H1 (cell line): ENCODE measurements around the gene SNX2. TPM values are rescaled to one million over a fixed set of nuclear protein-coding genes. Genes with fewer than 3 reads are reported as not detected.

Experiments
- CTCF ChIA-PET: fragments of 300-600 bp; sonication (Branson Sonifier 250); formaldehyde crosslinking; loops from one replicate; lab custom pipeline; 2021; ENCODE audit not compliant: partially characterized antibody; lab: Charles Lee
- POLR2A ChIA-PET: fragments of 300-600 bp; sonication (Branson Sonifier 250); formaldehyde crosslinking; loops from one replicate; lab custom pipeline; 2021; ENCODE audit warnings: inconsistent platforms; ENCODE audit not compliant: partially characterized antibody; lab: Charles Lee
- DNase-seq, 2 experiments: peaks; one replicate each; pipeline versions ENCODE4 v3.0.0 to v3.0.0-alpha.2; 2010 to 2022; ENCODE audit warnings: low spot score in 2 of 2, low read depth in 1 of 2, mixed read lengths in 1 of 2
- FAIRE-seq: peaks from 2 replicates; lab custom pipeline; 2011; peaks lifted over from hg19 to GRCh38; lab: Jason Lieb, UNC
- H2AFZ ChIP-seq: 2 replicates; pipeline ENCODE4 v1.8.1; 2012; ENCODE audit warnings: low read length, inconsistent platforms
- H2AK5ac ChIP-seq: 2 replicates; pipeline ENCODE4 v1.6.1; 2013; ENCODE audit warnings: low read depth, low read length
- H2BK120ac ChIP-seq: replicated peaks from 2 replicates; pipeline ENCODE3; 2013; ENCODE audit warnings: low read depth, low read length, inconsistent platforms
- H2BK12ac ChIP-seq: 2 replicates; pipeline ENCODE4 v1.6.1; 2013; ENCODE audit warnings: low read depth, low read length
- H2BK15ac ChIP-seq: 2 replicates; pipeline ENCODE4 v1.6.1; 2013; ENCODE audit warnings: low read length
- H2BK20ac ChIP-seq: 2 replicates; pipeline ENCODE4 v1.6.1; 2013; ENCODE audit warnings: low read length
- H2BK5ac ChIP-seq: 2 replicates; pipeline ENCODE4 v1.6.1; 2013; ENCODE audit warnings: low read depth, low read length
- H3K14ac ChIP-seq: 2 replicates; pipeline ENCODE4 v1.6.1; 2013; ENCODE audit warnings: inconsistent platforms; ENCODE audit not compliant: insufficient read length
- H3K18ac ChIP-seq: 2 replicates; pipeline ENCODE4 v1.6.1; 2013; ENCODE audit warnings: low read length; ENCODE audit errors: extremely low read depth
- H3K23ac ChIP-seq: 2 replicates; pipeline ENCODE4 v1.6.1; 2013; ENCODE audit warnings: inconsistent platforms; ENCODE audit not compliant: insufficient read length
- H3K23me2 ChIP-seq: 2 replicates; pipeline ENCODE4 v1.6.1; 2013; ENCODE audit warnings: low read depth, low read length
- H3K27ac ChIP-seq: 2 replicates; pipeline ENCODE4 v1.6.1; 2011; ENCODE audit warnings: low read depth, low read length, inconsistent platforms
- H3K27me3 ChIP-seq, 4 experiments: replicated peaks in 1 of 4; 1 replicate in 1 of 4; 2 replicates in 3 of 4; pipeline versions ENCODE4 v1.6.1 to v1.8.1; 2011 to 2013; ENCODE audit warnings: low read length in 3 of 4, mild to moderate bottlenecking in 3 of 4, inconsistent platforms in 2 of 4, mixed read lengths in 2 of 4, moderate library complexity in 1 of 4; ENCODE audit not compliant: control insufficient read depth in 3 of 4, insufficient read depth in 3 of 4; ENCODE audit errors: extremely low read depth in 1 of 4
- H3K36me3 ChIP-seq, 4 experiments: 2 replicates each; pipeline versions ENCODE4 v1.6.1 to v1.8.1; 2011 to 2013; ENCODE audit warnings: mild to moderate bottlenecking in 4 of 4, low read length in 3 of 4, moderate library complexity in 2 of 4, control low read depth in 1 of 4, inconsistent platforms in 1 of 4; ENCODE audit not compliant: insufficient read depth in 4 of 4, control insufficient read depth in 2 of 4
- H3K4ac ChIP-seq: replicated peaks from 2 replicates; pipeline ENCODE3; 2013; ENCODE audit warnings: low read length, low read depth, mixed read lengths, inconsistent platforms; ENCODE audit not compliant: insufficient read length
- H3K4me1 ChIP-seq, 4 experiments: replicated peaks in 1 of 4; 1 replicate in 1 of 4; 2 replicates in 3 of 4; pipeline versions ENCODE4 v1.6.1 to v1.8.1; 2011 to 2013; ENCODE audit warnings: low read length in 3 of 4, inconsistent platforms in 2 of 4, mixed read lengths in 1 of 4; ENCODE audit not compliant: insufficient read depth in 4 of 4, control insufficient read depth in 3 of 4
- H3K4me2 ChIP-seq, 2 experiments: 2 replicates each; pipeline versions ENCODE4 v1.6.1 to v1.8.1; 2011 to 2013; ENCODE audit warnings: low read depth in 2 of 2, low read length in 2 of 2, control low read depth in 1 of 2, inconsistent platforms in 1 of 2, mild to moderate bottlenecking in 1 of 2; ENCODE audit not compliant: insufficient read depth in 1 of 2
- H3K4me3 ChIP-seq, 4 experiments: fragments of 200-600, 300-600 bp in 1 of 4; sonication (generic), shearing (Covaris generic), sonication (Bioruptor Twin) in 1 of 4; 2 replicates each; pipeline versions ENCODE4 v1.5.1 to v1.8.1; 2011 to 2016; ENCODE audit warnings: low read length in 4 of 4, low read depth in 3 of 4, control low read depth in 2 of 4, inconsistent platforms in 2 of 4, mild to moderate bottlenecking in 2 of 4, mixed read lengths in 1 of 4, moderate library complexity in 1 of 4; ENCODE audit not compliant: insufficient read depth in 2 of 4; ENCODE audit errors: extremely low read depth in 1 of 4
- H3K56ac ChIP-seq: replicated peaks from 2 replicates; pipeline ENCODE3; 2013; ENCODE audit warnings: low read depth, mild to moderate bottlenecking, mixed read lengths, low read length, inconsistent platforms; ENCODE audit not compliant: insufficient read length
- H3K79me1 ChIP-seq: 2 replicates; pipeline ENCODE4 v1.6.1; 2013; ENCODE audit warnings: low read depth, low read length, control low read depth
- H3K79me2 ChIP-seq, 2 experiments: 2 replicates each; pipeline versions ENCODE4 v1.6.1 to v1.8.1; 2012 to 2013; ENCODE audit warnings: low read length in 2 of 2, mild to moderate bottlenecking in 2 of 2, inconsistent platforms in 1 of 2; ENCODE audit not compliant: insufficient read depth in 2 of 2, control insufficient read depth in 1 of 2
- H3K9ac ChIP-seq, 4 experiments: replicated peaks in 1 of 4; 1 replicate in 1 of 4; 2 replicates in 3 of 4; pipeline versions ENCODE4 v1.6.1 to v1.8.1; 2011 to 2013; ENCODE audit warnings: low read depth in 3 of 4, low read length in 3 of 4, control low read depth in 2 of 4, mild to moderate bottlenecking in 2 of 4, moderate library complexity in 2 of 4, inconsistent platforms in 1 of 4; ENCODE audit errors: extremely low read depth in 1 of 4
- H3K9me3 ChIP-seq, 2 experiments: 2 replicates each; pipeline versions ENCODE4 v1.6.1 to v1.8.1; 2012 to 2013; ENCODE audit warnings: mild to moderate bottlenecking in 2 of 2, moderate library complexity in 2 of 2, control low read depth in 1 of 2, inconsistent platforms in 1 of 2, low read depth in 1 of 2, low read length in 1 of 2, mixed read lengths in 1 of 2; ENCODE audit not compliant: insufficient read depth in 2 of 2
- H4K20me1 ChIP-seq, 2 experiments: replicated peaks in 1 of 2; 2 replicates each; pipeline versions ENCODE3 to v1.8.1; 2011 to 2013; ENCODE audit warnings: inconsistent platforms in 2 of 2, low read length in 2 of 2, mild to moderate bottlenecking in 1 of 2; ENCODE audit not compliant: insufficient read depth in 2 of 2, control insufficient read depth in 1 of 2
- H4K5ac ChIP-seq: 2 replicates; pipeline ENCODE4 v1.6.1; 2013; ENCODE audit warnings: low read length, low read depth, mixed read lengths, inconsistent platforms; ENCODE audit not compliant: insufficient read length
- H4K8ac ChIP-seq: 2 replicates; pipeline ENCODE4 v1.8.0; 2013; ENCODE audit warnings: mild to moderate bottlenecking, moderate library complexity, low read length, inconsistent platforms; ENCODE audit not compliant: insufficient read depth; ENCODE audit errors: extremely low read depth
- H4K91ac ChIP-seq: replicated peaks from 2 replicates; pipeline ENCODE3; 2013; ENCODE audit warnings: low read length, mixed read lengths, inconsistent platforms; ENCODE audit not compliant: insufficient read length
- ATF3 ChIP-seq: IDR thresholded peaks from 2 replicates; pipeline ENCODE4 v1.6.1; 2011; ENCODE audit warnings: low read depth, mild to moderate bottlenecking, low read length; ENCODE audit not compliant: insufficient read depth
- CREB1 ChIP-seq: IDR thresholded peaks from 2 replicates; pipeline ENCODE4 v1.6.1; 2012; ENCODE audit warnings: inconsistent platforms
- SP4 ChIP-seq: IDR thresholded peaks from 2 replicates; pipeline ENCODE4 v1.6.1; 2012; ENCODE audit warnings: low read length, inconsistent platforms
- WGBS, 2 experiments: shearing (Covaris generic) in 1 of 2; methylation state at CpG; one replicate each; pipeline versions ENCODE4 v1.1.6 to v1.1.7; 2013 to 2015; ENCODE audit warnings: low lambda C conversion rate in 2 of 2, mixed read lengths in 2 of 2, inconsistent platforms in 1 of 2, low coverage in 1 of 2, missing lambda C conversion rate in 1 of 2; ENCODE audit not compliant: insufficient replicate concordance in 2 of 2, insufficient coverage in 1 of 2, insufficient read length in 1 of 2; ENCODE audit errors: extremely low coverage in 1 of 2, missing lambda C conversion rate in 1 of 2; 5-methylcytosine and 5-hydroxymethylcytosine counted together
- polyA plus RNA-seq, 7 experiments: library from polyadenylated mRNA; depleted of rRNA in 3 of 7; stranded (reverse) in 5 of 7; unstranded in 2 of 7; fragments of >200 nt in 5 of 7; fragments of 200-250 nt in 2 of 7; gene quantifications; 1 replicate in 5 of 7; 2 replicates in 1 of 7; 4 replicates in 1 of 7; pipeline versions ENCODE4 v1.2.1 to v1.2.3, GENCODE V29; 2011 to 2013; ENCODE audit warnings: missing spikeins in 2 of 7, mixed read lengths in 2 of 7
- total RNA-seq: library from RNA; stranded (reverse); fragmentation: NEBNext Ultra II Directional; extraction: Animal tissue kit (Norgen Biotek cat#: 25700); gene quantifications from 2 replicates; pipeline ENCODE4 v1.2.1, GENCODE V29; 2021

The SNX2 gene
- total and polyA plus RNA-seq, 2 of the 8 experiments (the other 6 are each of a cell fraction or from before 2014, with no cell fraction given), result 51.0 to 61.2 TPM

- Histone ChIP-seq H3K14ac (no peak overlapping the region), H4K8ac (no peak overlapping the region), H3K4me1 (peaks cover 0 to 2% (median 0%) of the 10 kb centered on the region in 4 experiments; a peak in 1 of 7 replicates), H3K9ac (no peak overlapping the region), H4K91ac (no peak overlapping the region), H2AFZ (no peak overlapping the region), H2BK20ac (no peak overlapping the region), H3K4ac (no peak overlapping the region), H3K4me3 (no peak overlapping the region), H3K18ac (no peak overlapping the region), H3K56ac (no peak overlapping the region)
- FAIRE-seq, result no peak
- no peak for DNase-seq
- 95% methylated on average over 4 of the region's 4 CpGs; no CpG with 5 or more reads in 1 of the 2 experiments for WGBS, 2 experiments
- CTCF ChIA-PET, result interaction anchor here (1.0 kb wide), 1 partner anchor 38 kb away, joined by 3 read pairs; no protein-coding TSS in a partner anchor
- TF ChIP-seq SP4 (no peak), CREB1 (no peak), ATF3 (no peak)
- TF ChIP-seq, all 59 proteins: peak for 0
- no peak overlapping the region for H2BK12ac ChIP-seq
- no peaks in the 10 kb centered on the region for H3K27me3 ChIP-seq
- no peaks in the 10 kb centered on the region; the same call in 1 of the 2 replicates for H3K79me1 ChIP-seq
- no peak overlapping the region for H2BK5ac ChIP-seq
- H2BK120ac ChIP-seq, result no peak overlapping the region
- H3K23me2 ChIP-seq, result peaks cover 3% of the 10 kb centered on the region
- no peaks in the 10 kb centered on the region; a peak in 1 of 8 replicates for H3K36me3 ChIP-seq
- H2BK15ac ChIP-seq, result no peak overlapping the region
- no peaks in the 10 kb centered on the region for H4K20me1 ChIP-seq
- no peak overlapping the region for H2AK5ac ChIP-seq
- H3K27ac ChIP-seq, result no peak overlapping the region
- peaks cover 4 to 84% of the 10 kb centered on the region in 2 experiments; a peak in 3 of 4 replicates for H3K79me2 ChIP-seq
- POLR2A ChIA-PET, result no interaction called here
- H4K5ac ChIP-seq, result no peak overlapping the region
- no peak overlapping the region for H3K4me2 ChIP-seq
- H3K9me3 ChIP-seq, result no peaks in the 10 kb centered on the region
- H3K23ac ChIP-seq, result no peak overlapping the region
Measured at GRCh38 chr5:122779451-122779850, 4.6 kb downstream of the SNX2 start.
